Choroid plexus epithelial cell (primary cell): ENCODE results near the gene SAFB.

Experiments used
- DNase-seq: peaks from one replicate; pipeline ENCODE4 v3.0.0-alpha.2; 2010; ENCODE audit warnings: low read depth
- H3K4me3 ChIP-seq: 2 replicates; pipeline ENCODE4 v1.5.1; 2011; ENCODE audit warnings: low read depth, mild to moderate bottlenecking, control low read depth, low read length, moderate library complexity
- CTCF ChIP-seq: conservative IDR thresholded peaks from 2 replicates; pipeline ENCODE4 v1.5.1; 2011; ENCODE audit warnings: low read depth, mild to moderate bottlenecking, control low read depth, inconsistent platforms, low read length, moderate library complexity

The SAFB gene

GRCh38 chr19:5672708-5673459 lies 50.0 kb downstream of the SAFB start:
- no peak overlapping the region for H3K4me3 ChIP-seq
- no peak for TF ChIP-seq CTCF
- no peak for DNase-seq

- TF ChIP-seq CTCF: no peak
- no peak overlapping the region for H3K4me3 ChIP-seq
- no peak for DNase-seq
Measured at GRCh38 chr19:5673752-5674151, 50.9 kb downstream of the SAFB start.

- no peak overlapping the region for H3K4me3 ChIP-seq
- no peak for DNase-seq
- no peak for TF ChIP-seq CTCF
Measured at GRCh38 chr19:5674714-5675113, 51.8 kb downstream of the SAFB start.

- no peak for DNase-seq
- TF ChIP-seq CTCF: no peak
- H3K4me3 ChIP-seq: no peak overlapping the region
Measured at GRCh38 chr19:5676105-5676771, 53.4 kb downstream of the SAFB start.

- no peak overlapping the region for H3K4me3 ChIP-seq
- no peak for DNase-seq
- TF ChIP-seq CTCF: no peak
Measured at GRCh38 chr19:5676772-5677105, 53.9 kb downstream of the SAFB start.

- H3K4me3 ChIP-seq: no peak overlapping the region
- TF ChIP-seq CTCF: no peak
- DNase-seq: no peak
Measured at GRCh38 chr19:5677136-5677535, 54.3 kb downstream of the SAFB start.

- DNase-seq: no peak
- no peak overlapping the region for H3K4me3 ChIP-seq
- TF ChIP-seq CTCF: no peak
Measured at GRCh38 chr19:5677580-5677979, 54.7 kb downstream of the SAFB start.
